ENCODE data around the gene MRFAP1L1. TPM values are rescaled to one million over a fixed set of nuclear protein-coding genes. Genes with fewer than 3 reads are reported as not detected.
A peak's percentile ranks its signal among the peaks of the same experiment; 100 is the strongest.

MRFAP1L1 gene
- total and polyA plus RNA-seq, 2 experiments from 2014 or later, result 61.6 to 73.8 TPM

DNA sequence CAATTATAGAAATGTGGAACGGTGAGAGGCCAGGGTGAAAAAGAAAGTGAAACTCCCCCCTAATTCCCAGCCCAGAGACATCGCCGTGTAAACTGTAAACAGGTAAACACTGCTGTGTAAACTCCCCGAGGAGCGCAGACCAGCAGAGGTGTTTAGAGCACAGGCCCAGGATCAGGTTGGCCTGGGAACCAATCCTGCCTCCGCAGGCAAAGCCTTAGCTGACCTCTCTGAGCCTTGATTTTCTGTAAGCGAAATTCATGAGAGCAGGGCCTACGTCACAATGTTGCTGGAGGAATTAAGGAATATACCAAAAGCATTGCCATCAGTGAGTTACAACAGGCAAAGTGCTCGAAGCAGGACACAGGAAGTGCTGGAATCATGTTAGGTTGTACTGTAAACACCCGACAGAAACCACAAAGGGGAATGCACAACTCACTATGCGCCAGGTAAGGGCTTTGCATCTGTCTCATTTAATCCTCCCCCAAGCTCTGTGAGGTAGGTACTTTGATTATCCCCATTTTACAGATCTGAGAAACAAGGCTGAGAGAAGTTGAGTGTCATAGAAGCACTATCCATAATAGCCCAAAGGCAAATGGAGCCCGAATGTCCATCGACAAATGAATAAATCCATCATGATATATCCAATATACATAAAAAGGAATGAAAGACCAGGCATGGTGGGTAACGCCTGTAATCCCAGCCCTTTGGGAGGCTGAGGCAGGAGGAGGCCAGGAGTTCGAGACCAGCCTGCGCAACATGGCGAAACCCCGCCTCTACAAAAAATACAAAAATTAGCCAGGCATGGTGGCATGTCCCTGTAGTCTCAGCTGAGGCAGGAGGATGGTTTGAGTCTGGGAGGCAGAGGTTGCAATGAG lies 42.2 kb upstream of the MRFAP1L1 start:
- DNase-seq (ENCODE audit: low spot score) (no peak), ATAC-seq (peak; percentile 55)
- Mint-ChIP-seq H3K36me3 (ENCODE audit: low read depth) (no peaks in the 10 kb centered on the region), H3K4me3 (no peak overlapping the region), H3K4me1 (peaks cover 4% of the 10 kb centered on the region; the same call in 2 of the 3 replicates), H3K27me3 (ENCODE audit: insufficient read depth, low read depth, poor library complexity) (no peaks in the 10 kb centered on the region), H3K27ac (no peak overlapping the region), H3K9me3 (no peaks in the 10 kb centered on the region; the same call in 2 of the 3 replicates)
- H3K36me3 ChIP-seq (ENCODE audit: insufficient read depth), result no peaks in the 10 kb centered on the region
- no peaks in the 10 kb centered on the region for H4K20me1 ChIP-seq (replicated peaks; ENCODE audit: insufficient read depth)
- H3K4me1 ChIP-seq (ENCODE audit: insufficient read depth), result no peaks in the 10 kb centered on the region
- no peaks in the 10 kb centered on the region for H3K27me3 ChIP-seq (ENCODE audit: insufficient read depth)
- no peak overlapping the region for H3K4me2 ChIP-seq
- no peaks in the 10 kb centered on the region for H3K9me2 ChIP-seq (ENCODE audit: insufficient read depth)
- TF ChIP-seq EZH2 (IDR thresholded peaks at IDR 0.05; ENCODE audit: low read depth, unreplicated experiment), result no peak
- TF ChIP-seq, protein P1, sequence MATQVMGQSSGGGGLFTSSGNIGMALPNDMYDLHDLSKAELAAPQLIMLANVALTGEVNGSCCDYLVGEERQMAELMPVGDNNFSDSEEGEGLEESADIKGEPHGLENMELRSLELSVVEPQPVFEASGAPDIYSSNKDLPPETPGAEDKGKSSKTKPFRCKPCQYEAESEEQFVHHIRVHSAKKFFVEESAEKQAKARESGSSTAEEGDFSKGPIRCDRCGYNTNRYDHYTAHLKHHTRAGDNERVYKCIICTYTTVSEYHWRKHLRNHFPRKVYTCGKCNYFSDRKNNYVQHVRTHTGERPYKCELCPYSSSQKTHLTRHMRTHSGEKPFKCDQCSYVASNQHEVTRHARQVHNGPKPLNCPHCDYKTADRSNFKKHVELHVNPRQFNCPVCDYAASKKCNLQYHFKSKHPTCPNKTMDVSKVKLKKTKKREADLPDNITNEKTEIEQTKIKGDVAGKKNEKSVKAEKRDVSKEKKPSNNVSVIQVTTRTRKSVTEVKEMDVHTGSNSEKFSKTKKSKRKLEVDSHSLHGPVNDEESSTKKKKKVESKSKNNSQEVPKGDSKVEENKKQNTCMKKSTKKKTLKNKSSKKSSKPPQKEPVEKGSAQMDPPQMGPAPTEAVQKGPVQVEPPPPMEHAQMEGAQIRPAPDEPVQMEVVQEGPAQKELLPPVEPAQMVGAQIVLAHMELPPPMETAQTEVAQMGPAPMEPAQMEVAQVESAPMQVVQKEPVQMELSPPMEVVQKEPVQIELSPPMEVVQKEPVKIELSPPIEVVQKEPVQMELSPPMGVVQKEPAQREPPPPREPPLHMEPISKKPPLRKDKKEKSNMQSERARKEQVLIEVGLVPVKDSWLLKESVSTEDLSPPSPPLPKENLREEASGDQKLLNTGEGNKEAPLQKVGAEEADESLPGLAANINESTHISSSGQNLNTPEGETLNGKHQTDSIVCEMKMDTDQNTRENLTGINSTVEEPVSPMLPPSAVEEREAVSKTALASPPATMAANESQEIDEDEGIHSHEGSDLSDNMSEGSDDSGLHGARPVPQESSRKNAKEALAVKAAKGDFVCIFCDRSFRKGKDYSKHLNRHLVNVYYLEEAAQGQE (IDR thresholded peaks at IDR 0.05; ENCODE audit: unreplicated experiment), result no peak
- TF ChIP-seq POLR2AphosphoS5 (IDR thresholded peaks at IDR 0.05; ENCODE audit: low read depth), result no peak
- TF ChIP-seq STAT1 (IDR thresholded peaks at IDR 0.05; ENCODE audit: unreplicated experiment), result no peak
- TF ChIP-seq ZNF331 (CRISPR knock-in tag; IDR thresholded peaks at IDR 0.05; ENCODE audit: low read depth), result no peak
- TF ChIP-seq, protein P2, sequence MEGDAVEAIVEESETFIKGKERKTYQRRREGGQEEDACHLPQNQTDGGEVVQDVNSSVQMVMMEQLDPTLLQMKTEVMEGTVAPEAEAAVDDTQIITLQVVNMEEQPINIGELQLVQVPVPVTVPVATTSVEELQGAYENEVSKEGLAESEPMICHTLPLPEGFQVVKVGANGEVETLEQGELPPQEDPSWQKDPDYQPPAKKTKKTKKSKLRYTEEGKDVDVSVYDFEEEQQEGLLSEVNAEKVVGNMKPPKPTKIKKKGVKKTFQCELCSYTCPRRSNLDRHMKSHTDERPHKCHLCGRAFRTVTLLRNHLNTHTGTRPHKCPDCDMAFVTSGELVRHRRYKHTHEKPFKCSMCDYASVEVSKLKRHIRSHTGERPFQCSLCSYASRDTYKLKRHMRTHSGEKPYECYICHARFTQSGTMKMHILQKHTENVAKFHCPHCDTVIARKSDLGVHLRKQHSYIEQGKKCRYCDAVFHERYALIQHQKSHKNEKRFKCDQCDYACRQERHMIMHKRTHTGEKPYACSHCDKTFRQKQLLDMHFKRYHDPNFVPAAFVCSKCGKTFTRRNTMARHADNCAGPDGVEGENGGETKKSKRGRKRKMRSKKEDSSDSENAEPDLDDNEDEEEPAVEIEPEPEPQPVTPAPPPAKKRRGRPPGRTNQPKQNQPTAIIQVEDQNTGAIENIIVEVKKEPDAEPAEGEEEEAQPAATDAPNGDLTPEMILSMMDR (conservative IDR thresholded peaks at IDR 0.05; ENCODE audit: low read depth in 2 of 2), result no peak
- no peak for TF ChIP-seq JUNB (IDR thresholded peaks at IDR 0.05; ENCODE audit: unreplicated experiment)
- no peak for TF ChIP-seq CREB1 (CRISPR knock-in tag; IDR thresholded peaks at IDR 0.05; ENCODE audit: low read depth)
- no peak for TF ChIP-seq ZNF114 (CRISPR knock-in tag; IDR thresholded peaks at IDR 0.05)
- TF ChIP-seq, protein P3, sequence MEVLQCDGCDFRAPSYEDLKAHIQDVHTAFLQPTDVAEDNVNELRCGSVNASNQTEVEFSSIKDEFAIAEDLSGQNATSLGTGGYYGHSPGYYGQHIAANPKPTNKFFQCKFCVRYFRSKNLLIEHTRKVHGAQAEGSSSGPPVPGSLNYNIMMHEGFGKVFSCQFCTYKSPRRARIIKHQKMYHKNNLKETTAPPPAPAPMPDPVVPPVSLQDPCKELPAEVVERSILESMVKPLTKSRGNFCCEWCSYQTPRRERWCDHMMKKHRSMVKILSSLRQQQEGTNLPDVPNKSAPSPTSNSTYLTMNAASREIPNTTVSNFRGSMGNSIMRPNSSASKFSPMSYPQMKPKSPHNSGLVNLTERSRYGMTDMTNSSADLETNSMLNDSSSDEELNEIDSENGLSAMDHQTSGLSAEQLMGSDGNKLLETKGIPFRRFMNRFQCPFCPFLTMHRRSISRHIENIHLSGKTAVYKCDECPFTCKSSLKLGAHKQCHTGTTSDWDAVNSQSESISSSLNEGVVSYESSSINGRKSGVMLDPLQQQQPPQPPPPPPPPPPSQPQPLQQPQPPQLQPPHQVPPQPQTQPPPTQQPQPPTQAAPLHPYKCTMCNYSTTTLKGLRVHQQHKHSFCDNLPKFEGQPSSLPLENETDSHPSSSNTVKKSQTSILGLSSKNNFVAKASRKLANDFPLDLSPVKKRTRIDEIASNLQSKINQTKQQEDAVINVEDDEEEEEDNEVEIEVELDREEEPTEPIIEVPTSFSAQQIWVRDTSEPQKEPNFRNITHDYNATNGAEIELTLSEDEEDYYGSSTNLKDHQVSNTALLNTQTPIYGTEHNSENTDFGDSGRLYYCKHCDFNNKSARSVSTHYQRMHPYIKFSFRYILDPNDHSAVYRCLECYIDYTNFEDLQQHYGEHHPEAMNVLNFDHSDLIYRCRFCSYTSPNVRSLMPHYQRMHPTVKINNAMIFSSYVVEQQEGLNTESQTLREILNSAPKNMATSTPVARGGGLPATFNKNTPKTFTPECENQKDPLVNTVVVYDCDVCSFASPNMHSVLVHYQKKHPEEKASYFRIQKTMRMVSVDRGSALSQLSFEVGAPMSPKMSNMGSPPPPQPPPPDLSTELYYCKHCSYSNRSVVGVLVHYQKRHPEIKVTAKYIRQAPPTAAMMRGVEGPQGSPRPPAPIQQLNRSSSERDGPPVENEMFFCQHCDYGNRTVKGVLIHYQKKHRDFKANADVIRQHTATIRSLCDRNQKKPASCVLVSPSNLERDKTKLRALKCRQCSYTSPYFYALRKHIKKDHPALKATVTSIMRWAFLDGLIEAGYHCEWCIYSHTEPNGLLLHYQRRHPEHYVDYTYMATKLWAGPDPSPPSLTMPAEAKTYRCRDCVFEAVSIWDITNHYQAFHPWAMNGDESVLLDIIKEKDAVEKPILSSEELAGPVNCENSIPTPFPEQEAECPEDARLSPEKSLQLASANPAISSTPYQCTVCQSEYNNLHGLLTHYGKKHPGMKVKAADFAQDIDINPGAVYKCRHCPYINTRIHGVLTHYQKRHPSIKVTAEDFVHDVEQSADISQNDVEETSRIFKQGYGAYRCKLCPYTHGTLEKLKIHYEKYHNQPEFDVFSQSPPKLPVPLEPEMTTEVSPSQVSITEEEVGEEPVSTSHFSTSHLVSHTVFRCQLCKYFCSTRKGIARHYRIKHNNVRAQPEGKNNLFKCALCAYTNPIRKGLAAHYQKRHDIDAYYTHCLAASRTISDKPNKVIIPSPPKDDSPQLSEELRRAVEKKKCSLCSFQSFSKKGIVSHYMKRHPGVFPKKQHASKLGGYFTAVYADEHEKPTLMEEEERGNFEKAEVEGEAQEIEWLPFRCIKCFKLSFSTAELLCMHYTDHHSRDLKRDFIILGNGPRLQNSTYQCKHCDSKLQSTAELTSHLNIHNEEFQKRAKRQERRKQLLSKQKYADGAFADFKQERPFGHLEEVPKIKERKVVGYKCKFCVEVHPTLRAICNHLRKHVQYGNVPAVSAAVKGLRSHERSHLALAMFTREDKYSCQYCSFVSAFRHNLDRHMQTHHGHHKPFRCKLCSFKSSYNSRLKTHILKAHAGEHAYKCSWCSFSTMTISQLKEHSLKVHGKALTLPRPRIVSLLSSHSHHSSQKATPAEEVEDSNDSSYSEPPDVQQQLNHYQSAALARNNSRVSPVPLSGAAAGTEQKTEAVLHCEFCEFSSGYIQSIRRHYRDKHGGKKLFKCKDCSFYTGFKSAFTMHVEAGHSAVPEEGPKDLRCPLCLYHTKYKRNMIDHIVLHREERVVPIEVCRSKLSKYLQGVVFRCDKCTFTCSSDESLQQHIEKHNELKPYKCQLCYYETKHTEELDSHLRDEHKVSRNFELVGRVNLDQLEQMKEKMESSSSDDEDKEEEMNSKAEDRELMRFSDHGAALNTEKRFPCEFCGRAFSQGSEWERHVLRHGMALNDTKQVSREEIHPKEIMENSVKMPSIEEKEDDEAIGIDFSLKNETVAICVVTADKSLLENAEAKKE (CRISPR knock-in tag; IDR thresholded peaks at IDR 0.05), result no peak
- no peak for TF ChIP-seq NANOG (IDR thresholded peaks at IDR 0.05; ENCODE audit: borderline replicate concordance)
- no peak for TF ChIP-seq EZH2phosphoT487 (IDR thresholded peaks at IDR 0.05; ENCODE audit: unreplicated experiment)
- TF ChIP-seq, protein P4, sequence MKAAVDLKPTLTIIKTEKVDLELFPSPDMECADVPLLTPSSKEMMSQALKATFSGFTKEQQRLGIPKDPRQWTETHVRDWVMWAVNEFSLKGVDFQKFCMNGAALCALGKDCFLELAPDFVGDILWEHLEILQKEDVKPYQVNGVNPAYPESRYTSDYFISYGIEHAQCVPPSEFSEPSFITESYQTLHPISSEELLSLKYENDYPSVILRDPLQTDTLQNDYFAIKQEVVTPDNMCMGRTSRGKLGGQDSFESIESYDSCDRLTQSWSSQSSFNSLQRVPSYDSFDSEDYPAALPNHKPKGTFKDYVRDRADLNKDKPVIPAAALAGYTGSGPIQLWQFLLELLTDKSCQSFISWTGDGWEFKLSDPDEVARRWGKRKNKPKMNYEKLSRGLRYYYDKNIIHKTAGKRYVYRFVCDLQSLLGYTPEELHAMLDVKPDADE (IDR thresholded peaks at IDR 0.05), result no peak
- H3K79me2 ChIP-seq (replicated peaks; ENCODE audit: insufficient read depth), result no peaks in the 10 kb centered on the region
- peak overlapping the region; percentile 70; the same call in 1 of the 2 replicates for H2AFZ ChIP-seq
- no peak overlapping the region for H3K27ac ChIP-seq (ENCODE audit: low read depth)
- H3F3A ChIP-seq (replicated peaks; ENCODE audit: low read depth), result no peaks in the 10 kb centered on the region
- no peak overlapping the region for H3K4me3 ChIP-seq
